HG03558 (cell line): ENCODE results near the gene KRT6A.

Experiments
- ATAC-seq: cut with Tn5 transposase; IDR thresholded peaks from one replicate; pipeline ENCODE4 v1.9.1; 2021; ENCODE audit warnings: moderate number of reproducible peaks; ENCODE audit not compliant: unreplicated experiment; ENCODE audit errors: extremely low read depth

The KRT6A gene

GRCh38 chr12:52493172-52493571 lies at the start of gene KRT6A:
Gene KRT6A (minus strand): TSS chr12:52493257. CDS start chr12:52493188, 69 bp downstream.
- no peak for ATAC-seq

- ATAC-seq, result no peak
Measured at GRCh38 chr12:52542157-52542556, 49.1 kb upstream of the KRT6A start.

- no peak for ATAC-seq
Measured at GRCh38 chr12:52541709-52542108, 48.7 kb upstream of the KRT6A start.

GRCh38 chr12:52540531-52540930 lies 47.5 kb upstream of the KRT6A start:
- no peak for ATAC-seq

GRCh38 chr12:52539821-52540173 lies 46.7 kb upstream of the KRT6A start:
- ATAC-seq, result no peak

GRCh38 chr12:52539083-52539820 lies 46.2 kb upstream of the KRT6A start:
- ATAC-seq, result no peak

- no peak for ATAC-seq
Measured at GRCh38 chr12:52537101-52537500, 44.0 kb upstream of the KRT6A start.

- ATAC-seq, result no peak
Measured at GRCh38 chr12:52535574-52535973, 42.5 kb upstream of the KRT6A start.

GRCh38 chr12:52534482-52534881 lies 41.4 kb upstream of the KRT6A start:
- no peak for ATAC-seq

GRCh38 chr12:52533686-52534470 lies 40.8 kb upstream of the KRT6A start:
- no peak for ATAC-seq

- no peak for ATAC-seq
Measured at GRCh38 chr12:52532636-52533035, 39.6 kb upstream of the KRT6A start.

GRCh38 chr12:52531566-52532300 lies 38.7 kb upstream of the KRT6A start:
- no peak for ATAC-seq

- no peak for ATAC-seq
Measured at GRCh38 chr12:52530905-52531304, 37.8 kb upstream of the KRT6A start.

GRCh38 chr12:52530366-52530765 lies 37.3 kb upstream of the KRT6A start:
- no peak for ATAC-seq

- ATAC-seq, result no peak
Measured at GRCh38 chr12:52529846-52530245, 36.8 kb upstream of the KRT6A start.

- no peak for ATAC-seq
Measured at GRCh38 chr12:52529417-52529816, 36.4 kb upstream of the KRT6A start.

- ATAC-seq, result no peak
Measured at GRCh38 chr12:52528641-52529143, 35.6 kb upstream of the KRT6A start.

- no peak for ATAC-seq
Measured at GRCh38 chr12:52527121-52527800, 34.2 kb upstream of the KRT6A start.

GRCh38 chr12:52526511-52526951 lies 33.5 kb upstream of the KRT6A start:
- ATAC-seq, result no peak
